PC-3 (cell line): ENCODE data around the gene PCDH9. TPM values are rescaled to one million over a fixed set of nuclear protein-coding genes. Genes with fewer than 3 reads are reported as not detected.

Experiments used
- ATAC-seq: fragments of 200-7000 bp; cut with Tn5 transposase; 2 replicates; pipeline ENCODE4 v1.9.1; 2020; ENCODE audit warnings: mild to moderate bottlenecking, moderate library complexity
- BruUV-seq: library from RNA; stranded (reverse); fragments of 400-500 nt; replicated peaks from 2 replicates; lab custom pipeline; 2021; lab: Mats Ljungman, UMichigan
- CTCF ChIA-PET: fragments of 300-600 bp; sonication (Branson Sonifier 250); formaldehyde crosslinking; loops from one replicate; lab custom pipeline; 2022; ENCODE audit warnings: antibody characterized with exemption; lab: Charles Lee
- POLR2A ChIA-PET: fragments of 300-600 bp; sonication (Branson Sonifier 250); formaldehyde crosslinking; loops from one replicate; lab custom pipeline; 2022; ENCODE audit warnings: antibody characterized with exemption; ENCODE audit not compliant: unreplicated experiment; lab: Charles Lee
- DNase-seq: peaks from one replicate; pipeline ENCODE4 v3.0.0-alpha.2; 2015
- H2AFZ ChIP-seq: fragments of 300-600 bp; sonication (generic); 2 replicates; pipeline ENCODE4 v1.6.0; 2016; ENCODE audit warnings: antibody characterized with exemption, low read length
- H3F3A ChIP-seq: fragments of 300-600 bp; sonication (generic); one replicate; pipeline ENCODE4 v1.6.0; 2017; ENCODE audit warnings: antibody characterized with exemption, low read length, control low read depth, mild to moderate bottlenecking; ENCODE audit not compliant: unreplicated experiment
- H3K27ac ChIP-seq: fragments of 300-600 bp; sonication (generic); 2 replicates; pipeline ENCODE4 v1.5.1; 2016; ENCODE audit warnings: mild to moderate bottlenecking, low read length
- H3K27me3 ChIP-seq: fragments of 300-600 bp; sonication (generic); 2 replicates; pipeline ENCODE4 v1.6.1; 2016; ENCODE audit warnings: low read length, mixed read lengths
- H3K36me3 ChIP-seq: fragments of 300-600 bp; sonication (generic); 2 replicates; pipeline ENCODE4 v1.6.1; 2016; ENCODE audit warnings: low read depth, mixed run types, low read length, mixed read lengths
- H3K4me1 ChIP-seq: fragments of 300-600 bp; sonication (generic); 2 replicates; pipeline ENCODE4 v1.5.1; 2016; ENCODE audit warnings: low read length; ENCODE audit not compliant: insufficient read depth
- H3K4me2 ChIP-seq: fragments of 300-600 bp; sonication (generic); 2 replicates; pipeline ENCODE4 v1.6.0; 2016; ENCODE audit warnings: low read length
- H3K4me3 ChIP-seq: fragments of 300-600 bp; sonication (generic); 2 replicates; pipeline ENCODE4 v1.5.1; 2016; ENCODE audit warnings: mild to moderate bottlenecking, low read length, mixed read lengths
- H3K79me2 ChIP-seq: fragments of 300-600 bp; sonication (generic); 2 replicates; pipeline ENCODE4 v1.6.1; 2017; ENCODE audit warnings: low read length, mixed read lengths
- H3K9ac ChIP-seq: fragments of 300-600 bp; sonication (generic); 2 replicates; pipeline ENCODE4 v1.6.0; 2016; ENCODE audit warnings: mild to moderate bottlenecking, low read length
- H3K9me2 ChIP-seq: fragments of 300-600 bp; sonication (generic); replicated peaks from 2 replicates; pipeline ENCODE4 v1.6.1; 2016; ENCODE audit warnings: mixed run types, low read length, mixed read lengths
- H3K9me3 ChIP-seq: fragments of 300-600 bp; sonication (generic); 2 replicates; pipeline ENCODE4 v1.6.1; 2016; ENCODE audit warnings: low read length, mixed read lengths
- H4K20me1 ChIP-seq: fragments of 300-600 bp; sonication (generic); 2 replicates; pipeline ENCODE4 v1.6.1; 2016; ENCODE audit warnings: low read length, mixed read lengths
- EZH2 ChIP-seq: fragments of 300-600 bp; sonication (generic); IDR thresholded peaks from one replicate; pipeline ENCODE4 v1.6.1; 2017; ENCODE audit warnings: antibody characterized with exemption, mild to moderate bottlenecking, low read length; ENCODE audit not compliant: unreplicated experiment
- EZH2phosphoT487 ChIP-seq: fragments of 300-600 bp; sonication (generic); IDR thresholded peaks from 2 replicates; pipeline ENCODE4 v1.6.1; 2018; ENCODE audit warnings: mild to moderate bottlenecking, antibody characterized with exemption, low read length, borderline replicate concordance
- intact Hi-C: fragments of 100-400 bp; cut with micrococcal nuclease; formaldehyde crosslinking; loops from 2 replicates; pipeline ENCODE4 v1.9.0; 2023
- total RNA-seq: library from RNA; depleted of rRNA; stranded (reverse); fragments of >200 nt; gene quantifications from 2 replicates; pipeline ENCODE4 v1.2.3, GENCODE V29; 2014
- TF ChIP-seq, protein P1 (sequence below): fragments of 300-600 bp; sonication (generic); conservative IDR thresholded peaks from 2 replicates; pipeline ENCODE4 v1.5.1; 2017; ENCODE audit warnings: antibody characterized with exemption, low read depth, mild to moderate bottlenecking, low read length

The PCDH9 gene
- total RNA-seq, 1 experiment from 2014 or later: 0.98 TPM

DNA sequence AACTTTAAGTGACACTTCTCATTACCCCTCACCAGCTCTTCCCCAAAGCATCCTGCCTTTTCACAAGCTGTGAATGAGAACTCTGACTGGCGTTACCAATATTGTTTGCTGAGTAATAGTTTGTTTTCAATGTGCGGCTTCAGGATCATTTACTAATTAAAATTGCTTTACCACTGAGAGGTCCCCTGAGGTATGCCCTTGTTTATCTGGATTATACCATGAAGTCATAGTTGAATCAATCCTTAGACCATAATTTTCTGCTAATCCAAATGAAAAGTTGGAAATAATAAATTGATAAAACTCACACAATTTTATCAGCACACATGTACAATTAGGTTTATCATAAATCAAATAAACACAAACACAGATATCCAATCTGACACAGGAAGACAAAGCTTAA is 568.8 kb downstream of the PCDH9 start:
- POLR2A ChIA-PET: no interaction called here
- TF ChIP-seq, protein P1, sequence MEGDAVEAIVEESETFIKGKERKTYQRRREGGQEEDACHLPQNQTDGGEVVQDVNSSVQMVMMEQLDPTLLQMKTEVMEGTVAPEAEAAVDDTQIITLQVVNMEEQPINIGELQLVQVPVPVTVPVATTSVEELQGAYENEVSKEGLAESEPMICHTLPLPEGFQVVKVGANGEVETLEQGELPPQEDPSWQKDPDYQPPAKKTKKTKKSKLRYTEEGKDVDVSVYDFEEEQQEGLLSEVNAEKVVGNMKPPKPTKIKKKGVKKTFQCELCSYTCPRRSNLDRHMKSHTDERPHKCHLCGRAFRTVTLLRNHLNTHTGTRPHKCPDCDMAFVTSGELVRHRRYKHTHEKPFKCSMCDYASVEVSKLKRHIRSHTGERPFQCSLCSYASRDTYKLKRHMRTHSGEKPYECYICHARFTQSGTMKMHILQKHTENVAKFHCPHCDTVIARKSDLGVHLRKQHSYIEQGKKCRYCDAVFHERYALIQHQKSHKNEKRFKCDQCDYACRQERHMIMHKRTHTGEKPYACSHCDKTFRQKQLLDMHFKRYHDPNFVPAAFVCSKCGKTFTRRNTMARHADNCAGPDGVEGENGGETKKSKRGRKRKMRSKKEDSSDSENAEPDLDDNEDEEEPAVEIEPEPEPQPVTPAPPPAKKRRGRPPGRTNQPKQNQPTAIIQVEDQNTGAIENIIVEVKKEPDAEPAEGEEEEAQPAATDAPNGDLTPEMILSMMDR: no peak
- no peak for TF ChIP-seq EZH2phosphoT487
- TF ChIP-seq EZH2: no peak
- intact Hi-C loops: no loop called here
- Histone ChIP-seq H3K4me2 (no peak overlapping the region), H3K27me3 (no peaks in the 10 kb centered on the region), H3K36me3 (no peaks in the 10 kb centered on the region), H3K4me3 (no peak overlapping the region), H3K9me3 (no peaks in the 10 kb centered on the region), H3K9ac (no peak overlapping the region), H3K79me2 (no peaks in the 10 kb centered on the region), H3K4me1 (peaks cover 25% of the 10 kb centered on the region), H3K9me2 (no peaks in the 10 kb centered on the region), H4K20me1 (no peaks in the 10 kb centered on the region), H3K27ac (no peak overlapping the region), H2AFZ (no peak overlapping the region), H3F3A (no peaks in the 10 kb centered on the region)
- ATAC-seq (no peak), DNase-seq (no peak)
- BruUV-seq: no TSS peak
- CTCF ChIA-PET: no interaction called here

DNA sequence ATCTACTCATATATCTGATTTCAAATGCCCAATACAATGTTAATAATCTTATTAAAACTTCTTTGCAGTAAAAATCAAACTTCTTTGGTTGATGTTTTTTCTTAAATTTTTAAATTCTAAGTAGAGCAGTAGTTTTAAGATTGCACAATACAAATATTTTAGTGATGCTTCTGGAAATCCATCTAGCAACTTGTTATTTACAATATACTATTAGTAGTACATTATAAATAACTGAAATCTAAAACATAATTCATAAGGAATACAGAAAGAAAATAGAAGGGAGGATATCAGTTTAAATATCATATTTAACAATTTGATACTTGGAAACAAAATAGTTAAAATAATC is 569.7 kb downstream of the PCDH9 start:
- DNase-seq: no peak
- ChIA-PET CTCF (no interaction called here), POLR2A (no interaction called here)
- no peaks in the 10 kb centered on the region for H3K9me3 ChIP-seq
- no peaks in the 10 kb centered on the region for H3K36me3 ChIP-seq
- no peak overlapping the region for H3K4me3 ChIP-seq
- no peaks in the 10 kb centered on the region for H3K9me2 ChIP-seq
- no peaks in the 10 kb centered on the region for H3K27me3 ChIP-seq
- H3K27ac ChIP-seq: peak overlapping the region; percentile 79
- intact Hi-C loops: no loop called here
- TF ChIP-seq, protein P1: no peak
- TF ChIP-seq EZH2phosphoT487 (no peak), EZH2 (no peak)
- H2AFZ ChIP-seq: no peak overlapping the region
- H3F3A ChIP-seq: no peaks in the 10 kb centered on the region
- ATAC-seq: no peak
- H3K9ac ChIP-seq: no peak overlapping the region
- peak overlapping the region; percentile 67; the same call in 1 of the 2 replicates for H3K4me2 ChIP-seq
- no peaks in the 10 kb centered on the region for H3K79me2 ChIP-seq
- H3K4me1 ChIP-seq: peaks cover 25% of the 10 kb centered on the region
- no TSS peak for BruUV-seq
- H4K20me1 ChIP-seq: no peaks in the 10 kb centered on the region

DNA sequence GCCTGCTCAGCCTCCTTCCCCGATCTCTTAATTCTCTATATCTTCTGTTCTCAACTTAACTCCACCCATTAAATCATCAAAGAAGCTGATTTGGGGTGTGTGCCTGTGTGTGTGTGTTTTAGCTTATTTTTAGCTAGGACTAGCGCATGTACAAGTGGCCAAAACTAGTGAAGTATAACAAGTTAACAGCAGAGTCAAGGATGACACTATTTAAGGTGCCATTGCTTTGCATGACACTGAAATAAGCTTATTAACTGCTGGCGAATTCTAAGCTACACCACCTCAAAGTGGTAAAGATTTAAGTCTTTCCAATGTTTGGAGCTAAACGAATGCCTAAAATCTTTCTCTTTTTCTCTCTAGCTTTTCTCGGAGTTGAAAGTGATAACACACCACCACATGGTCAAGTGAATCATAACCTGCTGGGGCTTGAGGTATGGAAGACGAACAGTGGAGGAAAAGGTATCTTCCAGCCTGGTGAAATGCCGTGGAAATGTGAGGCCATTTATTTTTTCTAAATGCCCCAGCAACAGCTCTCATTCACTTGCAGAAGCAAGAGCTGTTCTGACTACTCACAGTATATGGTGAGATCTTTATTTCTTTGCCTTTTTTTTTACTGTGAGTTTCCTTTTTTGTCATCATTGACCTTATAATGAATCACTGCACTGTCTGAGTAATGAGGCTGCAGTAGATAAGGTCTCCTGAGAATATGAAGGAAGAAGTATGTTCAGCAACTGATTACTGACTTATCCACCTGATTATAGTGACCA is 570.3 kb downstream of the PCDH9 start:
- Histone ChIP-seq H3F3A (no peaks in the 10 kb centered on the region), H3K4me3 (peak overlapping the region; percentile 24; the same call in 1 of the 2 replicates), H4K20me1 (no peaks in the 10 kb centered on the region), H3K9me3 (no peaks in the 10 kb centered on the region), H3K4me1 (peaks cover 25% of the 10 kb centered on the region), H2AFZ (peak overlapping the region; percentile 48), H3K9me2 (no peaks in the 10 kb centered on the region), H3K27ac (peak overlapping the region; percentile 79), H3K9ac (peak overlapping the region; percentile 34; the same call in 1 of the 2 replicates), H3K27me3 (no peaks in the 10 kb centered on the region), H3K79me2 (no peaks in the 10 kb centered on the region), H3K4me2 (peak overlapping the region; percentile 67), H3K36me3 (no peaks in the 10 kb centered on the region)
- intact Hi-C loops: no loop called here
- DNase-seq (peak; percentile 59), ATAC-seq (peak; percentile 58)
- POLR2A ChIA-PET: no interaction called here
- CTCF ChIA-PET: no interaction called here
- TF ChIP-seq EZH2phosphoT487: no peak
- no TSS peak for BruUV-seq
